Measurements from ENCODE around the gene ARHGEF28.

ARHGEF28 gene

DNA sequence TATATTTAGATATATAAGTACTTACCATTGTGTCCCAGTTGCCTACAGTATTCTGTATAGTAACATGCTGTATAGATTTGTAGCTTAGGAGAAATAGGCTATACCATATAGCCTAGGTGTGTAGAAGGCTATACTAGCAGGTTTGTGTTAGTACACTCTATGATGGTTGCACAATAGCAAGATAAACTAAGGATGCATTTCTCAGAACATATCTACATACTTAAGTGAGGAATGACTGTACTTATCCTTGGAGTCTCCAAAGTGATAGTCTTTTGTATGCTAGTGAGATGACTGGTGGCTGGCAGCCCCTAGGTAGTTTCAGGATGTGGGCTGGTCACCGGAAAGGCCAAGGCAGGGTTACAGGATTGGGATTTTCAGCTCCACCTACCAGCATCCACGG, 208.7 kb downstream of the ARHGEF28 start:
- peaks cover 9% of the 10 kb centered on the region for H3K27me3 Mint-ChIP-seq (ENCODE audit: low read depth, poor library complexity)
- H3K36me3 Mint-ChIP-seq (ENCODE audit: low read depth) = peaks cover 4% of the 10 kb centered on the region
- H3K27ac Mint-ChIP-seq = no peak overlapping the region
- no peak for TF ChIP-seq CTCF (IDR thresholded peaks at IDR 0.05)
- H3K4me1 Mint-ChIP-seq = no peaks in the 10 kb centered on the region
- H3K4me3 Mint-ChIP-seq = no peak overlapping the region
- peaks cover 9% of the 10 kb centered on the region for H3K9me3 Mint-ChIP-seq
- no peak for DNase-seq

DNA sequence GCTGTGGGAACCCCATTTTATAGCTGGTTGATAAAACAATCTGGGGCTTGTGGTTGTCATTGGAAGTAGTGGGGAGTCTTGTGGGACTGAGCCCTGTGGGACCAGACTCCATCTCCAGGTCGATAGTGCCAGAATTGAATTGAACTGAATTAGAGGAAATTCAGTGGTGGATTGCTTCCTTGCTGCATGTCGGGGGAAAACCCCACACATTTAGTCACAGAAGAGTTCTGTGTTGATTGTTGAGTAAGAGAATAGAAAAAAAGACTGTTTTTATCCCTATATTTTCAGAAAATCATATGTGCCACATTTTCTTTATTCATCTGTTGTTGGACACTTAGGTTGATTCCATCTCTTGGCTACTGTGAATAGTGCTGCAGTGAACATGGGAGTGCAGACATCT, 209.7 kb downstream of the ARHGEF28 start:
- no peak overlapping the region for H3K27ac Mint-ChIP-seq
- H3K9me3 Mint-ChIP-seq = peaks cover 9% of the 10 kb centered on the region
- DNase-seq = no peak
- TF ChIP-seq CTCF (IDR thresholded peaks at IDR 0.05) = no peak
- peaks cover 15% of the 10 kb centered on the region for H3K27me3 Mint-ChIP-seq (ENCODE audit: low read depth, poor library complexity)
- peaks cover 4% of the 10 kb centered on the region for H3K36me3 Mint-ChIP-seq (ENCODE audit: low read depth)
- H3K4me3 Mint-ChIP-seq = no peak overlapping the region
- H3K4me1 Mint-ChIP-seq = no peaks in the 10 kb centered on the region

GRCh38 chr5:73836607-73837006, 210.6 kb downstream of the ARHGEF28 start:
- H3K36me3 Mint-ChIP-seq (ENCODE audit: low read depth) = peaks cover 4% of the 10 kb centered on the region
- no peak overlapping the region for H3K27ac Mint-ChIP-seq
- H3K9me3 Mint-ChIP-seq = peaks cover 9% of the 10 kb centered on the region
- H3K4me1 Mint-ChIP-seq = no peaks in the 10 kb centered on the region
- no peak for TF ChIP-seq CTCF (IDR thresholded peaks at IDR 0.05)
- DNase-seq = no peak
- H3K4me3 Mint-ChIP-seq = no peak overlapping the region
- H3K27me3 Mint-ChIP-seq (ENCODE audit: low read depth, poor library complexity) = peaks cover 15% of the 10 kb centered on the region

- Mint-ChIP-seq H3K27me3 (ENCODE audit: low read depth, poor library complexity) (peaks cover 19% of the 10 kb centered on the region), H3K4me1 (no peaks in the 10 kb centered on the region), H3K36me3 (ENCODE audit: low read depth) (peaks cover 4% of the 10 kb centered on the region), H3K27ac (no peak overlapping the region), H3K4me3 (no peak overlapping the region), H3K9me3 (peaks cover 9% of the 10 kb centered on the region)
- no peak for TF ChIP-seq CTCF (IDR thresholded peaks at IDR 0.05)
- no peak for DNase-seq
Measured at GRCh38 chr5:73838901-73839300, 212.9 kb downstream of the ARHGEF28 start.

GRCh38 chr5:73841641-73842040, 215.6 kb downstream of the ARHGEF28 start:
- H3K4me3 Mint-ChIP-seq = no peak overlapping the region
- H3K4me1 Mint-ChIP-seq = no peaks in the 10 kb centered on the region
- peaks cover 16% of the 10 kb centered on the region for H3K27me3 Mint-ChIP-seq (ENCODE audit: low read depth, poor library complexity)
- no peak for DNase-seq
- TF ChIP-seq CTCF (IDR thresholded peaks at IDR 0.05) = no peak
- peaks cover 7% of the 10 kb centered on the region for H3K9me3 Mint-ChIP-seq
- H3K36me3 Mint-ChIP-seq (ENCODE audit: low read depth) = no peaks in the 10 kb centered on the region
- H3K27ac Mint-ChIP-seq = no peak overlapping the region

DNA sequence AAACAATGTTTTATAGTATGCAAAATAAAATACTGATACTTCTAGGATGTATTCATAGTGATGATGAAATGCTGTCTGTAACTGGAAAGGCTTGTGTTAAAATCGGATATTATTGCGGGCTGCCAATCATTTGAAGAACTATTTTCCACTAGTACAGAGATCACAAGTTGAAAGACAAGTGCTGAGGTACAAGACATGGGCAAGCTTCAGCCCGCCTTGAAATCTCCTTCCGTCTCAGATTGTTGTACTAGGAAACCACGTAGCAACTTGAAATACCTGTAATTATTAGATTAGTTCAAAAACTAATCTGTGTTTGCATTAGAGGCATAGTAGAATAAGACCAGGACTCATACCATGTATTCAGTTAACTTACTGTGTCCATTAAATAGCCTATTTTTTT, 218.2 kb downstream of the ARHGEF28 start:
- no peak for TF ChIP-seq CTCF (IDR thresholded peaks at IDR 0.05)
- Mint-ChIP-seq H3K9me3 (no peaks in the 10 kb centered on the region), H3K27me3 (ENCODE audit: low read depth, poor library complexity) (peaks cover 10% of the 10 kb centered on the region), H3K27ac (no peak overlapping the region), H3K4me3 (no peak overlapping the region), H3K4me1 (no peaks in the 10 kb centered on the region), H3K36me3 (ENCODE audit: low read depth) (no peaks in the 10 kb centered on the region)
- no peak for DNase-seq
